ENCODE results near the gene OR56A3.

- TF ChIP-seq CTCF (IDR thresholded peaks at IDR 0.05), result peak; percentile 16; the same call in 1 of the 2 replicates
- no peak for TF ChIP-seq POLR2AphosphoS5 (IDR thresholded peaks at IDR 0.05; ENCODE audit: low read depth, low read length)
- TF ChIP-seq SIN3A (IDR thresholded peaks at IDR 0.05; ENCODE audit: borderline replicate concordance, insufficient read depth, low read depth, low read length), result no peak
- TF ChIP-seq TCF7L2 (IDR thresholded peaks at IDR 0.05; ENCODE audit: low read depth, low read length), result no peak
These were observed 41.4 kb downstream of the OR56A3 start for GRCh38 chr11:5983443-5983842.

Measured in Panc1 (cell line).